OCI-LY7 (cell line): ENCODE results near the gene KCNN2. TPM values are rescaled to one million over a fixed set of nuclear protein-coding genes. Genes with fewer than 3 reads are reported as not detected.

Experiments
- BruUV-seq: library from RNA; stranded (reverse); fragments of 400-500 nt; replicated peaks from 2 replicates; lab custom pipeline; 2021; lab: Mats Ljungman, UMichigan
- CTCF ChIA-PET: fragments of 300-600 bp; sonication (Branson Sonifier 250); formaldehyde crosslinking; loops from one replicate; lab custom pipeline; 2022; ENCODE audit warnings: antibody characterized with exemption; ENCODE audit not compliant: unreplicated experiment; lab: Charles Lee
- POLR2A ChIA-PET: fragments of 300-600 bp; sonication (Branson Sonifier 250); formaldehyde crosslinking; loops from one replicate; lab custom pipeline; 2022; ENCODE audit warnings: antibody characterized with exemption; lab: Charles Lee
- DNase-seq: peaks from one replicate; pipeline ENCODE4 v3.0.0-alpha.2; 2015; ENCODE audit warnings: low spot score
- H2AFZ ChIP-seq: fragments of 200-600 bp; sonication (generic), shearing (Covaris generic); 2 replicates; pipeline ENCODE4 v1.6.1; 2014; ENCODE audit warnings: mild to moderate bottlenecking, antibody characterized with exemption, low read length, moderate library complexity
- H3K27ac ChIP-seq: fragments of 200-600 bp; sonication (generic); 2 replicates; pipeline ENCODE4 v1.5.1; 2014; ENCODE audit warnings: mixed run types, low read depth, mild to moderate bottlenecking, moderate library complexity, low read length, inconsistent platforms; ENCODE audit not compliant: poor library complexity, severe bottlenecking
- H3K36me3 ChIP-seq: fragments of 200-600 bp; sonication (generic); 2 replicates; pipeline ENCODE4 v1.6.1; 2014; ENCODE audit warnings: mild to moderate bottlenecking, antibody characterized with exemption, low read length, moderate library complexity, mixed read lengths; ENCODE audit not compliant: insufficient read depth
- H3K4me1 ChIP-seq: fragments of 200-600 bp; sonication (generic); 2 replicates; pipeline ENCODE4 v1.5.1; 2014; ENCODE audit warnings: mild to moderate bottlenecking, low read length; ENCODE audit not compliant: insufficient read depth, poor library complexity, severe bottlenecking
- H3K4me2 ChIP-seq: fragments of 200-600 bp; sonication (generic); 2 replicates; pipeline ENCODE4 v1.6.1; 2014; ENCODE audit warnings: mild to moderate bottlenecking, low read length
- H3K4me3 ChIP-seq: fragments of 200-600 bp; sonication (generic); 2 replicates; pipeline ENCODE4 v1.5.1; 2014; ENCODE audit warnings: mild to moderate bottlenecking, low read depth, low read length; ENCODE audit not compliant: poor library complexity, severe bottlenecking
- H3K79me2 ChIP-seq: fragments of 200-600 bp; sonication (generic); 2 replicates; pipeline ENCODE4 v1.6.1; 2016; ENCODE audit warnings: low read depth, mild to moderate bottlenecking, low read length, moderate library complexity, mixed read lengths; ENCODE audit not compliant: insufficient read depth
- H3K9me2 ChIP-seq: fragments of 200-600 bp; sonication (generic); 2 replicates; pipeline ENCODE4 v1.6.1; 2016; ENCODE audit warnings: mild to moderate bottlenecking, low read length, mixed read lengths; ENCODE audit not compliant: insufficient read depth
- H3K9me3 ChIP-seq: fragments of 200-600 bp; sonication (generic); 2 replicates; pipeline ENCODE4 v1.6.1; 2014; ENCODE audit warnings: mild to moderate bottlenecking, mixed run types, low read length, mixed read lengths
- H4K20me1 ChIP-seq: fragments of 200-600 bp; sonication (generic); 2 replicates; pipeline ENCODE4 v1.6.1; 2014; ENCODE audit warnings: mild to moderate bottlenecking, antibody characterized with exemption, low read length, moderate library complexity, mixed read lengths; ENCODE audit not compliant: insufficient read depth
- EZH2phosphoT487 ChIP-seq: fragments of 200-600 bp; sonication (generic); IDR thresholded peaks from 2 replicates; pipeline ENCODE4 v1.6.1; 2018; ENCODE audit warnings: low read depth, borderline replicate concordance, mild to moderate bottlenecking, mixed run types, antibody characterized with exemption, low read length, moderate library complexity, mixed read lengths
- intact Hi-C: fragments of 100-400 bp; cut with micrococcal nuclease; formaldehyde crosslinking; loops from one replicate; pipeline ENCODE4 v1.10.0; 2022; ENCODE audit not compliant: unreplicated experiment
- total RNA-seq, 2 experiments: library from RNA; depleted of rRNA in 1 of 2; stranded (reverse); fragments of >200 nt in 1 of 2; shearing (Covaris generic) in 1 of 2; gene quantifications; 2 replicates each; pipeline ENCODE4 v1.2.3, GENCODE V29; 2014 to 2022
- TF ChIP-seq, protein P1 (sequence below): fragments of 200-600 bp; sonication (generic); conservative IDR thresholded peaks from 2 replicates; pipeline ENCODE4 v1.5.1; 2014; ENCODE audit warnings: mild to moderate bottlenecking, antibody characterized with exemption, low read length, moderate library complexity, mixed read lengths

Gene KCNN2
- total RNA-seq, 2 experiments from 2014 or later, result not detected

DNA sequence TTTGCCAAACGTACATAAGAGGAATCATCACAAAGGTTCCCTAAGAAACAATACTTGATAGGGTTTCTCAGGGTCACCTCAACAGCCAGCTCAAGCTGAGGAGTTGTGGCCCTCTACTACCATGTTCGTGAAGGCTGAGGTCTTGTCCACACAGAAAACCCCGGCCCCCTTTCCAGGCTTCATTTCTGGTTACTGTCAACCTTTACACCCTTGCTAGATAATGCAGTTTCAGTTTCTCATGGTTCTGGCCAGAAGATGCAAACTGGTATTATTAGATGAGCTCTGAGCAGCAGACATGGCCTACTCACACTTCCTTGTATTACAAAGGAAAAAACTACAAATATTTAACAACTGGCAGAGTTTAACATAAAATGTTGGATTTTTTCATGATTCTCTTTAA is 22.8 kb upstream of the KCNN2 start:
- Histone ChIP-seq H3K4me2 (no peak overlapping the region), H2AFZ (no peak overlapping the region), H4K20me1 (no peaks in the 10 kb centered on the region), H3K36me3 (no peaks in the 10 kb centered on the region), H3K9me3 (no peaks in the 10 kb centered on the region), H3K9me2 (no peaks in the 10 kb centered on the region), H3K4me1 (no peaks in the 10 kb centered on the region), H3K79me2 (no peaks in the 10 kb centered on the region), H3K4me3 (no peak overlapping the region), H3K27ac (no peak overlapping the region)
- no peak for DNase-seq
- intact Hi-C loops, result no loop called here
- ChIA-PET POLR2A (no interaction called here), CTCF (no interaction called here)
- no peak for TF ChIP-seq EZH2phosphoT487
- TF ChIP-seq, protein P1, sequence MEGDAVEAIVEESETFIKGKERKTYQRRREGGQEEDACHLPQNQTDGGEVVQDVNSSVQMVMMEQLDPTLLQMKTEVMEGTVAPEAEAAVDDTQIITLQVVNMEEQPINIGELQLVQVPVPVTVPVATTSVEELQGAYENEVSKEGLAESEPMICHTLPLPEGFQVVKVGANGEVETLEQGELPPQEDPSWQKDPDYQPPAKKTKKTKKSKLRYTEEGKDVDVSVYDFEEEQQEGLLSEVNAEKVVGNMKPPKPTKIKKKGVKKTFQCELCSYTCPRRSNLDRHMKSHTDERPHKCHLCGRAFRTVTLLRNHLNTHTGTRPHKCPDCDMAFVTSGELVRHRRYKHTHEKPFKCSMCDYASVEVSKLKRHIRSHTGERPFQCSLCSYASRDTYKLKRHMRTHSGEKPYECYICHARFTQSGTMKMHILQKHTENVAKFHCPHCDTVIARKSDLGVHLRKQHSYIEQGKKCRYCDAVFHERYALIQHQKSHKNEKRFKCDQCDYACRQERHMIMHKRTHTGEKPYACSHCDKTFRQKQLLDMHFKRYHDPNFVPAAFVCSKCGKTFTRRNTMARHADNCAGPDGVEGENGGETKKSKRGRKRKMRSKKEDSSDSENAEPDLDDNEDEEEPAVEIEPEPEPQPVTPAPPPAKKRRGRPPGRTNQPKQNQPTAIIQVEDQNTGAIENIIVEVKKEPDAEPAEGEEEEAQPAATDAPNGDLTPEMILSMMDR, result no peak
- no TSS peak for BruUV-seq

DNA sequence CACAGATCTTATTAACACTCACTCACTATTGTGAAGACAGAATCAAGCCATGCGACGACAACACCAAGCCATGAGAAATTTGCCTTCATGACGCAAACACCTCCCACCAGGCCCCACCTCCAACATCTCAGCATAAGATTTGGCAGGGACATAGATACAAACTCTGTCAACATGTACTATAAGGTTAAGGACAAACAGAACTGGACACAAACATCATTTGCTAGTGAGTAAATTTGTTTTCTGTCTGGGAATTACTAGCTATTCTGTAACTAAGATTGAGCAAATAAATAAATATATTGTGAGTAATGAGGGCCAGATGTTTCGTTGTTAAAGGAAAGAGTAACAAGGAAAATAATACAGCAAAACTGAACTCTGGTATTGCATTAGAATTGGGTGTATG is 15.7 kb upstream of the KCNN2 start:
- H3K79me2 ChIP-seq, result no peaks in the 10 kb centered on the region
- no peaks in the 10 kb centered on the region for H3K9me3 ChIP-seq
- DNase-seq, result no peak
- intact Hi-C loops, result no loop called here
- no peak overlapping the region for H3K4me2 ChIP-seq
- ChIA-PET CTCF (no interaction called here), POLR2A (interaction anchor here (0.6 to 1.8 kb wide), 5 partner anchors 14 to 1298 kb away, joined by 3 to 5 read pairs (median 3); no protein-coding TSS in a partner anchor)
- H3K9me2 ChIP-seq, result no peaks in the 10 kb centered on the region
- no peak overlapping the region for H3K27ac ChIP-seq
- no peak overlapping the region for H3K4me3 ChIP-seq
- H3K36me3 ChIP-seq, result no peaks in the 10 kb centered on the region
- no peaks in the 10 kb centered on the region for H3K4me1 ChIP-seq
- TF ChIP-seq, protein P1, result no peak
- TF ChIP-seq EZH2phosphoT487, result no peak
- no peak overlapping the region for H2AFZ ChIP-seq
- no TSS peak for BruUV-seq
- no peaks in the 10 kb centered on the region for H4K20me1 ChIP-seq

DNA sequence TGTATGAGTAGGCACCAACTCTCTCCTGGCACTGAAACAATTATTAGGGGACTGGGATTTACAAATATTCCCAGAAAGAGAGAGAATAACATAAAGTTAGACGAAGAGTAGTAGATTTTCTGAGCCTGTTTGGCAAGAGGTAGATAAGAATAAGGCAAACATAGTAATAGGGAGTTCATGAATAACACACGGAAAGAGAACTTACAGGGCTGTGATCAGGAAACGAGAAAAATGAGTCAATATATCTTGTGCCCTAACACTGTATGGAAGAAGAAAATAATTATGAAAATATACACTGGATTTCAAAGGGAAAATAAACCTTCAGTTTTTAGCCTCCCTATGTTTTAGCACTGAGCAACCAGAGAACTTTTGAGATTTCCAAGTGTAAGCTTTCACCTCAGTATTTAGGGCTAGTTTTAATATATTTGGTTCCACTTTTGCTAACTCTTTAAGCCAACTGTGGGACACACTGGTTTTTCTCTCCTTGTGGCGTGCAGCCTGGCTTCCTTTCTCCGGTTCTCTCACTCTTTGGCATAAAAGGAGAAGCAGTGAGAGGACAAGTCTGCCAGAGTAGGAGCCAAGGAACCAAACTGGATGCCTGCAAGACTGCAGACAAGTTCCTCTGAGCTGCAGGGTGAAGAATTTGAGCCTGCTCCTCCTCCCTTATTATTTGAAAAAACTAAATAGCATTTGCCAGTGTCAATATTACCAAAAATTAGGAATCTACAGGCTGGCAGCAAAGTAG is 6.6 kb upstream of the KCNN2 start:
- ChIA-PET CTCF (no interaction called here), POLR2A (no interaction called here)
- intact Hi-C loops, result no loop called here
- H3K36me3 ChIP-seq, result no peaks in the 10 kb centered on the region
- no TSS peak for BruUV-seq
- no peaks in the 10 kb centered on the region for H3K79me2 ChIP-seq
- H4K20me1 ChIP-seq, result no peaks in the 10 kb centered on the region
- no peak overlapping the region for H3K4me3 ChIP-seq
- H3K9me3 ChIP-seq, result no peaks in the 10 kb centered on the region
- DNase-seq, result no peak
- no peak overlapping the region for H3K4me2 ChIP-seq
- no peak overlapping the region for H2AFZ ChIP-seq
- no peak overlapping the region for H3K27ac ChIP-seq
- H3K4me1 ChIP-seq, result no peaks in the 10 kb centered on the region
- no peaks in the 10 kb centered on the region for H3K9me2 ChIP-seq
- TF ChIP-seq EZH2phosphoT487, result no peak
